GDM1 (cell line): ENCODE data around the gene POU2F2.
"Not testable (repeated sequence)": the region's sequence is repeated elsewhere in the genome, so short reads cannot be mapped to it uniquely, and the experiment has no call there.

ENCODE experiments used
- DNase-seq: peaks from one replicate; lab custom pipeline; 2025; lab: John Stamatoyannopoulos, UW

POU2F2 gene

DNA sequence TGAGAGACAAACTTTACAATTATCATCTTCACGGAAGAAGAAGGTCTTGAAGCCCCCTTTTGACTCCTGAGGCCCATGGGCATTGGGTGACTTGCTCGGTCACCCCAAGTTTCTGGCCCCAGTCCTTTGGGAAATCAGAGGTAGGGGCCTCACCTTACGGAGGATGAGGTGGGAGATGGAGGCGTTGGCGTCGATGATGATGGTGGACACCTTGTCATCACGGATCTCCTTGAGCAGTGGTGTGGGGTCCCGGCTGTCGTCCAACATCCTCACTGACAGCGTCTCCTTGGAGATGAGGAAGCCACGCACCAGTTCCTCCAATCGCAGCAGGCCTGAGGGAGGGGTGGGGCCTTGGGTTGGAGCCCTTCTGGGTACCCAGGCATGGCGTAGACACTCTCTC is 73.0 kb downstream of the POU2F2 start:
- DNase-seq = no peak

DNA sequence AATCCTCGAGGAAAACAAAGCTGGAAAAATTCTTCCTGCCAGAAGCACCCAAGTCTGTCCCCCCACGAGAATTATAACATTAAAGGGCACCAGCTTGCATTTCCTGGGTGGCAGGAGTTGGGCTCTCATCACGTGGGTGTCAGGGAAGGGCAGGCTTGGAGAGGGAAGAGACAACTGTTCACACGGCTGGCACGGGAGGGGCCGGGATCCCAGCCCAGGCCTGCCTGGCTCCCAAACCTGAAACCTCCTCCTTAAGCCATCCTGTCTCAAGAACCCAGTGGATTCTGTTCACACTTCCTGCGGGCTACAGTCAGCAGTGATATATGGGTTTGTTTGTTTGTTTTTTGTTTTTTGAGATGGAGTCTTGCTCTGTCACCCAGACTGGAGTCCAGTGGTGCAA is 74.4 kb downstream of the POU2F2 start:
- DNase-seq = no peak

DNA sequence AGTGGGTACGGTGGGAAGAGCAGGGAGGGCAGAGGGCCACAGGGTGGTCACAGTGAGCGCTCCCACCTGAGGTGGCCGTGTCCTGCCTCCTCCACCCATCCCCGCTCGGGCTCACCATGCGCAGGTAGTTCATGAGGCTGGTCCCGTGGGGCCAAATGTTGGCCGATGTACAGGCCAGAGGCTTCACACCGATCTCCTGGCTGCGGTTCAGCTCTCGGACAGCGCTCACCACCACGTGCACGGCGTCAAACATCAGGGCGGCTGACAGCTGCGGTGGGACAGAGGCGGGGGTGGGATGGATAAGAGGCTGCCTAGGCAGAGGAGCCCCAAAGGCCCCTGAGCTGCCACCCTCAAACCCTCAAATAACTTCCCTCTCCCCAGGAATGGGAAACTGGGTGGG is 78.0 kb downstream of the POU2F2 start:
- no peak for DNase-seq

DNA sequence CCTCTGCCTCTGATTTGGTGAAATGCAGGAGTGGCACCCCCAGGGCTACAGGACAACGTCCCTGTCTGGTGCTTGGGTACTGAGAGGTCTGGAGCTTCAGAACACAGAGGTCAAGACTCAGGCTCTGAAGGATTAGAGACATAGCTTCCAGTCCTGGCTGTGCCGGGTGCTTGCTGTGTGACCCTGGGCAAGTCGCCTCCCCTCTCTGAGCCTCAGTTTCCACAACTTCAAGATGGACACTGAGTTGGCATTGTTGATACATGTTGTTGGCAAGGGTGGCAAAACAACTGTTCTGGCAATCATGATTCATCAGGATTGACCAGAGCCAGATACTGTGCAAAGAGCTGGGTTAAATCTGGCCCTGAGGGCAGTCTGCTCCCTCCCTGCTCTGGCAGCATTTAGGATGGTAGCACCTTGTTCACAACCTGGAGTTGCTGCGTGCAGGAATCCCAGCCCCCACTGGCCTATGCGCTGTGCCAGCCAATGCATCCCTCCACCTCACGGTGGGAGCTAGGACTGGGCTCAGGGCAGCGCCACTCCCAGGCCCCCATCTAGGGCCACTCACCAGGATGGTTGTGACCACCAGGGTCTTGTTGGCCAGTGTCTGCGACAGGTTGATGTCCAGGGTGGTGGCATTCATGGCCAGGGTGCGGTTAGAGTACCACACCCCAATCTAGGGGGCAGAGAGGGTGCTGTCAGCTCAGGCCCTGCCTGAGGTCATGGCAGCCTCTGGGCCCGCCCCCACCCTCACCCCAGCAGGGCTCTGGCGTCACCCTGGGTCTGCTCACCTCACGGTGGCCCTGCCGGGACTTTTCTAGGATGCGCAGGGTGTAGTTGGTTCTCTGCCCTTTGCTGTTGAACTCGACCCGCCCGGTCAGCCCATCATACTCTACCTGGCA is 79.0 kb downstream of the POU2F2 start:
- DNase-seq = no peak

DNA sequence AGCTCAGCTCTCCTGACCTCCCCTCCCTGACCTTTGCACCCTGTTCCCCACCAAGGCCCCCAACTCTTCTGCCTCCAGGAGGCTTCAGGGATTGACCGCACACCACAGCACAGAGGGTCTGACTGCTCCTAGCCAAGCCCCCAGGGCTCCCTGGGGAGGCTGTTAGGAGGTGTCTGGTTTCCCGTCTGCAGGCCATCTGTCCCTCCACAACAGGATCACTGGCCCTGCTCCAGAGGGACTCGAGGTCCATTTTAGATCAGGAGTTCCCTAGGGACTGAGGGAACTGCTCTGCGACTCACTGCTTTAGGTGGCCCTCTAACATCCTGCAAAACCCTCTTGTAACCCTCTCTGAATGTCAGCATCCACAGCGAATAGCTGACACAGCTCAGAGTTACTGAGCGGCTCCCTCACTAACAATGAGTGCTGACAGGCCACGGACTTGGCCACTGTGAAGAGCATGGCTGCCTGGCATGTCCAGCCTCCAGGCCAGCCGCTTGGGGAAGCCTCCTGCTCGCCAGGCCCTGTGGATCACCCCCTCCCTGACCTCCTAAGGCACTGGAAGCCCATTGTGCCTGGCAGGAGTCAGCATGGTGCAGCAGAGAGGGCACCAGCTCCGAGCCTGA is 79.9 kb downstream of the POU2F2 start:
- no peak for DNase-seq

DNA sequence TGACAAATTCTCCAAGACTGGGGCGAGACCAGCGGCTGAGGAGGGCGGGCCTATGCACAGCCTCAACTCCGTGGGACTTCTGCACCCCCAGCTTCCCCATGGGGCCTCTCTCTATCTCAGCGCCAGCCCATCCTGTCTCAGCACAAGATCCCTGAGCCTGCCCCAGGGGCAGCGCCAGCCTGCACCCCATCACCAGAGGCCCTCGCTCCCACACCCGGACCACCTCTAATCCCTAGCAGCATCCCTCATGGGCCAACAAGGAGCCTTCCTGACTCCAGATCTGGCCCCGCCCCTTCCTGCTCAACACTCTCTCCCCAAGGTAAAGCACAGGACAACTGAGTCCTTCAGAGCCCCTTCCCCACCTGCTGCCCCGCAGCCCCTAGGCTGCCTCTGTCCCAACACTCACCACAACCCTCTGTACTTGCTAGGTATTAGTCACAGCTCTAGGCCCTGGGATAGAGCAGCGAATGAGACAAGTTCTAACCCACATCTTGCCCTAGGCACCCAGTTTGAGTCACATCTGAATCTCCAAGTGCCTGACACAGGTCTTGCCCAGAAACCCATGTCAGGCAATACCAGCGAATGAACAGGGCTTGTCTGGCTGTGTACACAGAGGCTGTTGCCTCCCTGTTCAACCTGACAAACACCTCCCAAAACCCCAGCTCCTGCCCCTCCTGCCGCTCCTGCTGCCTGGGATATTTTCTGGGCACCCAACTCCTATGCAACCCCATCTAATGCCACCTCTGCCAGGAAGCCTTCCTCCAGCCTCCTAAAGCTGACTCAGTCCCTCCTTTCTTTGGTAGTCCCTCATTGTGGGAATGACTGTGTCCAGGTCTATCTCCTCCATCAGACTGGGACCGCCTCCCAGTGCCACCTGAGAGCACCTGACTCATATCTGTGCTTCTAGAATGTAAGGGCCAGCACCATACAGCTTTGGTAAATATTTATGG is 80.8 kb downstream of the POU2F2 start:
- DNase-seq = no peak

DNA sequence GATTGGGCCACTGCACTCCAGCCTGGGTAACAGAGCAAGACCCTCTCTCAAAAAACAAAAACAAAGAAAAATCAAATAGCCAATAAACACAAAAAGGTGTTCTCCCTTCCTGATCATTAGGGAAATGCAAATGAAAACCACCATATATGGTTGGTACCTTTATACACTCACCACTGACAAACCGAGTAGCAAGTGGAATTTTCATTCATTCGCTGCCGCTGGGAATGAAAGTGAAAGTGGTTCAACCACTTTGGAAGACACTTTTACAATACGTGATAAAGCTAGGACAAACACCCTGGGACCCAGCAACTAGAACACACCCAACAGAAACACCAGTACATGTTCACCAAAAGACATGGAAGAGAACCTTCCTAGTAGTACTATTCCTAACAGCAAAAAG is 83.3 kb downstream of the POU2F2 start:
- no peak for DNase-seq

DNA sequence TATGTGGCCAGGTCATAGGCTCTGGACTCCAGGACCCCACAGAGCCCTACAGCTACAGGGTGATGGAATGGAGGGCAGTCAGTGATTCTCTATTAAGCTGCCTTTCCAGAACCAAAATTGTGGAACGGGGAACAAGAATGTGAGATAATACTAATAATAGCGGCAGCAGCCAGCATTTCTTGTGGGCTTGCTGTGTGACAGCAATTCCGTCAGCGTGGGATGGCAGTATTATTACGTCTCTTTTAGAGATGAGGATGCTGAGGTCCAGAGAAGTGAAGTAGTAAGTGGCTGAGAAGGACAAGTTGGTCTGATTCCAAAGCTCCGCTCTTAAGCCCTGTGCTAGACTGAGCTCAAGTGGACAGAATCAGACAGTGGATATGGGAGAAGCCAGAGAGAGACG is 86.7 kb downstream of the POU2F2 start:
- DNase-seq = no peak

DNA sequence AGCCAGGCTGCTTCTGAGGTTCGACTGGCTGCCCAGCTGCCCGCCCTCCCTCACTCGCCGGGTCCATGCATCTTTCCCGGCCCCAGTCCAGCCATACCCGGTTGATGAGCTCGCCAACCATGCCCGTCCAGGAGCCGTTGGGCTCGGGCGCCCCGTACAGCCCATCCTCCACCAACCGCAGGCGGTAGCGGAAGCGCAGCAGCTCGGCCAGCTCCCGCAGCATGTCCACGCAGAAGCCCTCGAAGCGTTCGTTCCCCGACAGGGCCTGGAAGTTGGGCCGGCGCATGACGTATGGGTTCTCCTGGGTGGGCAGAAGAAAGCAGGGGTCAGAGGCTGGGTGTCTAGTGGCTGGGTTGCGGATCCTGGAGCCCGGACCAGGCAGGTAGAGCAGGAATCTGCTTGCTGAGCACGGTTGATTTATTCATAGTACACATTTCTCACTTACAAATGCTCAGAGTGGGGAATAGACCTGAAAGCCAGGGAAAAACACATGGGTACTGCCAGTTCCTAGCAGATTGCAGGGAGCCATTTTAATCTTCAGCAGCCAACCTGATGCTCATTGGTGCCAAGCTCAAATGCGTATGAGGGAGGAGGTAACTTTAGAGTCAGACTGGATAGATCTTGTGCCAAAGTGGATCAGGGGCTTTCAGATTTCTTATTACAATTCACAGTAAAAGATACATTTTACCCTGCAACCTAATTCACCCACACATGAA is 89.6 kb downstream of the POU2F2 start:
- DNase-seq = no peak

DNA sequence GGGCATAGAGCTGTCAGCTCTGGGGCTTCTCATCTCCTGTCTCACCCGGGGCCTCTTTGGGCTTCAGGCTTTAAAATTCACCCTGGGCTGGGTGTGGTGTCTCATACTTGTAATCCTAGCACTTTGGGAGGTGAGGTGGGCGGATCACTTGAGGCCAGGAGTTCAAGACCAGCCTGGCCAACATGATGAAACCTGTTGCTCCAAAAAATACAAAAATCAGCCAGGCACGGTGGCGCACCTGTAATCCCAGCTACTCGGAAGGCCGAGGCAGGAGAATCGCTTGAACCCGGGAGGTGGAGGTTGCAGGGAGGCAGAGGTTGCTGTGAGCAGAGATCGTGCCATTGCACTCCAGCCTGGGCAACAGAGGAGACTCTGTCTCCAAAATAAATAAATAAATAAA is 91.8 kb downstream of the POU2F2 start:
- not testable (repeated sequence) for DNase-seq

DNA sequence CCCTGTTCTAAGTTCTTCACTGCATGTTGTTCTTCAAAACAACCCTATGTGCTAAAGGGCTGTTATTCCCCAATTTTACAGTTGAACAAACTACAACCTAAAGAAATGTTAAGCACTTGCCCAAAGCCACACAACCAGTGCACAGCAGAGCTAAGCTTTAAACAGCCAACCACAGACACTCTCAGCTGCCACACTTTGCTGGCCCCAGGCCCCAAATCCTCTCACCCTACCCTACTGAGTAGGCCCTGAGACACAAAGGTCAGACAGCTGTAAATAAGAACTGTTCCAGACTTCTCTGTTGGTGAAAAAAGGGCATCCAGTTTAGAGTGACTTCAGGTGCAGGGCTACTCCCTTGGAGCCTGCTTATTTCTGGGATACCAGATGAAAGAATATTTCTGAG is 92.2 kb downstream of the POU2F2 start:
- DNase-seq = no peak

DNA sequence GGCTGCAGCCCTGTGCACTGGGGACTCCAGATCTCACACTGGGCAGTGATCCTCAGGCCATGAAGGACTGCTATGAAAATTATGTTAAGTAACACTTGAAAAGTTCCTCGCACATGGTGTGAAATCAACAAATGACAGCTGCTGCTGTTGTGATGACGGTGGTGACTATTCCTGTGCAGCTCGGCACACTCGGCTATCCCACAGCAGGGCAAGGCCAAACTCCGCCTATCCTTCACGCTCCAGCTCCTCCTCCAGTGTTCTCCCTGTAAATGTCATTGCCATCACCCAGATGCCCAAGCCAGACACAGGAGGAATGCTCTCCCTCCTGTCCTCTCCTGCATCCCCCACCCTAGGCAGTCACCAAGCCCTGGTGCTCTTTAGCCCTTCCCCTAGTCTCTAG is 93.6 kb downstream of the POU2F2 start:
- no peak for DNase-seq

DNA sequence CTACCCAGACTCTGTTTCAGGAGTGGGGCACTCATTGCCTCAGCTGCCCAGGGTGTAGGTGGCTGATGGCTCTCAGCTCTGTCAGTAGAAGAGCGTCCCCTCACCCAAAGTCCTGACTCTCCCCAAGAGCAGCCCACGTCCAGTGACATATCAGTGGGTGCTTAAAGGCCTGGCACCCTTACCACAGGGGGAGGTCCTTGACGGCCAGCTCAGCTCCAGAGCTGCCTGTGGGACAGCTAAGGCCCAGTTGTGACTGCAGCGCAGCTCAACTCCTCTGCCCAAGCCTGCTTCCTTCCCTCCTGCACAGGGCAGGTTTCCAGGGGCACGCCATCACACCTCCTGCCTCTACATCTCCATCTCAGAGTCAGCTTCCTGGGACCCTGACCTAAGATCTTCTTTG is 94.6 kb downstream of the POU2F2 start:
- DNase-seq = no peak
